Transverse colon (tissue), 4 donors: Measurements from ENCODE around the gene ARF6.

ENCODE experiments used
- CTCF ChIP-seq, 5 experiments: fragments of 200-600 bp in 3 of 5; fragments of 450-650 bp in 2 of 5; sonication (generic) in 3 of 5; IDR thresholded peaks; 1 replicate in 2 of 5; 2 replicates in 3 of 5; pipeline ENCODE4 v1.5.1; 2016 to 2017; ENCODE audit warnings: antibody characterized with exemption in 5 of 5, inconsistent platforms in 3 of 5, mild to moderate bottlenecking in 2 of 5, moderate library complexity in 1 of 5
- POLR2A ChIP-seq: fragments of 450-650 bp; IDR thresholded peaks from one replicate; pipeline ENCODE4 v1.6.1; 2016; ENCODE audit warnings: antibody characterized with exemption, mild to moderate bottlenecking, moderate library complexity
- POLR2AphosphoS5 ChIP-seq, 3 donors: sonication (generic); formaldehyde crosslinking; IDR thresholded peaks; one replicate each; pipeline ENCODE4 v1.6.1; 2016; ENCODE audit warnings: antibody characterized with exemption in 3 of 3

GRCh38 chr14:49939884-49940510 lies 47.1 kb downstream of the ARF6 start:
- TF ChIP-seq CTCF (IDR thresholded peaks at IDR 0.05) = no peak
- no peak for TF ChIP-seq POLR2AphosphoS5 (IDR thresholded peaks at IDR 0.05)
- TF ChIP-seq POLR2A = no peak
